SK-N-SH treated with all-trans-retinoic acid at 6 μM for 48 hours (cell line): ENCODE measurements around the gene CYTH3.

Experiments
- ATAC-seq: fragments of 200-7000 bp; cut with Tn5 transposase; 3 replicates; pipeline ENCODE4 v1.9.1; 2020; ENCODE audit warnings: mild to moderate bottlenecking, moderate library complexity
- ARNTL ChIP-seq: fragments of 450-650 bp; formaldehyde crosslinking; IDR thresholded peaks from 2 replicates; pipeline ENCODE4 v1.5.0; 2020; ENCODE audit warnings: low read depth, mild to moderate bottlenecking, moderate library complexity, borderline replicate concordance
- BACH2 ChIP-seq: fragments of 250-450 bp; sonication (Bioruptor Pico); IDR thresholded peaks from 2 replicates; pipeline ENCODE4 v1.9.0; 2021; ENCODE audit warnings: mild to moderate bottlenecking, borderline replicate concordance
- CSDC2 ChIP-seq: fragments of 250-450 bp; sonication (Bioruptor Pico); IDR thresholded peaks from 2 replicates; pipeline ENCODE4 v1.5.0; 2020; ENCODE audit warnings: mild to moderate bottlenecking, moderate library complexity
- ESRRG ChIP-seq: fragments of 250-450 bp; sonication (Bioruptor Pico); IDR thresholded peaks from 2 replicates; pipeline ENCODE4 v1.6.1; 2021; ENCODE audit warnings: mild to moderate bottlenecking
- GLIS3 ChIP-seq: fragments of 250-450 bp; sonication (Bioruptor Pico); IDR thresholded peaks from 2 replicates; pipeline ENCODE4 v1.5.0; 2020; ENCODE audit warnings: mild to moderate bottlenecking, moderate library complexity
- ISL1 ChIP-seq: fragments of 250-450 bp; sonication (Bioruptor Pico); IDR thresholded peaks from 2 replicates; pipeline ENCODE4 v2.1.2; 2022; ENCODE audit warnings: mild to moderate bottlenecking, moderate library complexity
- OSR1 ChIP-seq: fragments of 250-450 bp; sonication (Bioruptor Pico); IDR thresholded peaks from 2 replicates; pipeline ENCODE4 v1.8.0; 2022; ENCODE audit warnings: moderate library complexity, mild to moderate bottlenecking, inconsistent platforms
- PPARA ChIP-seq: fragments of 250-450 bp; sonication (Bioruptor Pico); IDR thresholded peaks from 2 replicates; pipeline ENCODE4 v1.5.0; 2020; ENCODE audit warnings: mild to moderate bottlenecking, borderline replicate concordance
- RARB ChIP-seq: fragments of 250-450 bp; sonication (Bioruptor Pico); IDR thresholded peaks from 2 replicates; pipeline ENCODE4 v1.8.0; 2021; ENCODE audit warnings: mild to moderate bottlenecking, moderate library complexity
- TOX ChIP-seq: fragments of 250-450 bp; sonication (Bioruptor Pico); IDR thresholded peaks from 2 replicates; pipeline ENCODE4 v1.8.0; 2021; ENCODE audit warnings: mild to moderate bottlenecking, moderate library complexity, borderline replicate concordance
- ZC3H10 ChIP-seq: fragments of 250-450 bp; sonication (Bioruptor Pico); IDR thresholded peaks from 2 replicates; pipeline ENCODE4 v1.5.1; 2021; ENCODE audit warnings: mild to moderate bottlenecking, moderate library complexity
- ZFP3 ChIP-seq: fragments of 250-450 bp; sonication (Bioruptor Pico); IDR thresholded peaks from 2 replicates; pipeline ENCODE4 v1.5.0; 2020; ENCODE audit warnings: mild to moderate bottlenecking, moderate library complexity
- ZFP30 ChIP-seq: fragments of 450-650 bp; formaldehyde crosslinking; IDR thresholded peaks from 2 replicates; pipeline ENCODE4 v1.5.0; 2022; ENCODE audit warnings: mild to moderate bottlenecking, moderate library complexity
- ZNF565 ChIP-seq: fragments of 450-650 bp; formaldehyde crosslinking; conservative IDR thresholded peaks from 2 replicates; pipeline ENCODE4 v1.5.0; 2020; ENCODE audit warnings: low read depth, mild to moderate bottlenecking, moderate library complexity
- ZNF70 ChIP-seq: fragments of 450-650 bp; formaldehyde crosslinking; IDR thresholded peaks from 2 replicates; pipeline ENCODE4 v1.5.0; 2020; ENCODE audit warnings: mild to moderate bottlenecking, moderate library complexity
- ZNF8 ChIP-seq: fragments of 450-650 bp; formaldehyde crosslinking; IDR thresholded peaks from 2 replicates; pipeline ENCODE4 v1.5.0; 2020; ENCODE audit warnings: mild to moderate bottlenecking, moderate library complexity
- TF ChIP-seq, protein P1 (sequence below): fragments of 250-450 bp; sonication (Bioruptor Pico); IDR thresholded peaks from 2 replicates; pipeline ENCODE4 v1.8.0; 2020; ENCODE audit warnings: mild to moderate bottlenecking, moderate library complexity, borderline replicate concordance
- TF ChIP-seq, protein P2 (sequence below): fragments of 250-450 bp; sonication (Bioruptor Pico); IDR thresholded peaks from 2 replicates; pipeline ENCODE4 v1.5.0; 2020; ENCODE audit warnings: mild to moderate bottlenecking, moderate library complexity
- TF ChIP-seq, protein P3 (sequence below): fragments of 250-450 bp; sonication (Bioruptor Pico); IDR thresholded peaks from 2 replicates; pipeline ENCODE4 v1.8.0; 2021; ENCODE audit warnings: low read depth, mild to moderate bottlenecking, moderate library complexity, borderline replicate concordance
- TF ChIP-seq, protein P4 (sequence below): fragments of 250-450 bp; sonication (Bioruptor Pico); IDR thresholded peaks from 2 replicates; pipeline ENCODE4 v1.5.1; 2021; ENCODE audit warnings: mild to moderate bottlenecking, moderate library complexity
- TF ChIP-seq, protein P5 (sequence below): fragments of 250-450 bp; sonication (Bioruptor Pico); IDR thresholded peaks from 2 replicates; pipeline ENCODE4 v1.5.1; 2020; ENCODE audit warnings: low read depth, mild to moderate bottlenecking, moderate library complexity

CYTH3 gene

DNA sequence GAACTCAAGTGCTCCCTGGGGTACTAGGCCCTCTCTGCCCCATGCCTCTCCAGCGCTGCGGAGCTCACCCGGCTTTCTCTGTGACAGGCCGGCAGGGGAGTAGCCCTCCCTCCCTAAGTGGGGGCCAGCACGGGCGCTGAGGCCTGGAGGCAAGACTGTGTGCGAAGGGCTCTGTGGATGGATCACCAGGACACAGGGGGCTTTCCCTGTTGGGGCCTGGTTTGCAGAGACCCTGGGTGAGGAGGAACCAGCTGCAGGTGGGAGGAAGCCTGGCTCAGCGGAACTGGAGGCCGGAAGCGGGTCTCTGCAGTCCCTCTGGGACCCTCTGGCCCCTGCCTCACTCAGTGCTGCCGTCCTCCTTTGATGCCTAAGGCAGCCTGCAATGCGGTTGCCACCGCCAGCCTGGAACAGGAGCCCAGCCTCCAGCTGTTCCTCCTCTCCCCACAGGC, 106.0 kb downstream of the CYTH3 start (continued):
- TF ChIP-seq ESRRG (CRISPR knock-in tag) = no peak
- TF ChIP-seq ZFP3 (CRISPR knock-in tag) = no peak

DNA sequence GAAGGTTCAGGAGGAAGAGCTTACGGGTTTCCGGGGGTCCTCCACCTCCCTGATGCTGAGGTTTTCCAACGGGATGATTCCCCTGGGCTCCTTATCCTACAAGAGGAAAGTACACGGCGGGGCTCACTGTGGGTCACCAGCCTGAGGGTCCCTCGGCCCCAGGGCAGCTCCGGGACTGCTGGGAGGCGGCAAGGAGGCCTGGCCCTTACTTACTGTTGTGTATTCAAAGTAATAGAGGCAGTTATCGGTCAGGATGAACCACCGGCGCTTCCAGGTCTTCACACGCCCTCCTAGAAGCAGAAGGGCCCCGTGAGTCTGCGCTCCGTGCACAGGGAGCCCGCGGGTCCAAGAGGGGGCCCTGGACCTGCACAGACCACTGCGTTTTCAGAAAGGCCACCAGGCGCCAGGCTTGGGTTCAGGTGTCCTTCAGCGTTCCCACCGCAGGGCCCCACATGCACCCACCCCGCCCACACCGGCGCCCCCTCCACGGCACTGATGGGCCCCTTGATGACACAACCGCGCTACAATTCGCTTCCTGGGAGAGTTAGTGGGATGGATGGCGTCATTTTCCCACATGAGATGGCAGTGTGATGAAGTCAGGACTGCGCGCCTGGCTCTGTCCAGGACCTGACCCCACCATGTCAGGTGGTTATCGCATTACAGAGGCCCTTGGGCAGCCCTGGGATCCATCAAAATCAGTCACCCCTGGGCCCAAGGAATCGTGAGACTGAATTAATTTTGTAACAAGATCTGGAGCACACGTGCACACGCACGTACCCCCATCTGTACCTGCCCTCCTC, 106.7 kb downstream of the CYTH3 start:
- TF ChIP-seq ISL1 (no peak), ZNF70 (no peak), CSDC2 (CRISPR knock-in tag) (no peak), GLIS3 (no peak), ZNF8 (CRISPR knock-in tag) (no peak), OSR1 (CRISPR knock-in tag) (no peak), BACH2 (no peak), TOX (CRISPR knock-in tag) (no peak), ZC3H10 (no peak), ZNF565 (CRISPR knock-in tag) (no peak), RARB (CRISPR knock-in tag) (no peak), PPARA (CRISPR knock-in tag) (no peak)
- TF ChIP-seq, protein P1, sequence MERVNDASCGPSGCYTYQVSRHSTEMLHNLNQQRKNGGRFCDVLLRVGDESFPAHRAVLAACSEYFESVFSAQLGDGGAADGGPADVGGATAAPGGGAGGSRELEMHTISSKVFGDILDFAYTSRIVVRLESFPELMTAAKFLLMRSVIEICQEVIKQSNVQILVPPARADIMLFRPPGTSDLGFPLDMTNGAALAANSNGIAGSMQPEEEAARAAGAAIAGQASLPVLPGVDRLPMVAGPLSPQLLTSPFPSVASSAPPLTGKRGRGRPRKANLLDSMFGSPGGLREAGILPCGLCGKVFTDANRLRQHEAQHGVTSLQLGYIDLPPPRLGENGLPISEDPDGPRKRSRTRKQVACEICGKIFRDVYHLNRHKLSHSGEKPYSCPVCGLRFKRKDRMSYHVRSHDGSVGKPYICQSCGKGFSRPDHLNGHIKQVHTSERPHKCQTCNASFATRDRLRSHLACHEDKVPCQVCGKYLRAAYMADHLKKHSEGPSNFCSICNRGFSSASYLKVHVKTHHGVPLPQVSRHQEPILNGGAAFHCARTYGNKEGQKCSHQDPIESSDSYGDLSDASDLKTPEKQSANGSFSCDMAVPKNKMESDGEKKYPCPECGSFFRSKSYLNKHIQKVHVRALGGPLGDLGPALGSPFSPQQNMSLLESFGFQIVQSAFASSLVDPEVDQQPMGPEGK (CRISPR knock-in tag) = no peak
- TF ChIP-seq, protein P2, sequence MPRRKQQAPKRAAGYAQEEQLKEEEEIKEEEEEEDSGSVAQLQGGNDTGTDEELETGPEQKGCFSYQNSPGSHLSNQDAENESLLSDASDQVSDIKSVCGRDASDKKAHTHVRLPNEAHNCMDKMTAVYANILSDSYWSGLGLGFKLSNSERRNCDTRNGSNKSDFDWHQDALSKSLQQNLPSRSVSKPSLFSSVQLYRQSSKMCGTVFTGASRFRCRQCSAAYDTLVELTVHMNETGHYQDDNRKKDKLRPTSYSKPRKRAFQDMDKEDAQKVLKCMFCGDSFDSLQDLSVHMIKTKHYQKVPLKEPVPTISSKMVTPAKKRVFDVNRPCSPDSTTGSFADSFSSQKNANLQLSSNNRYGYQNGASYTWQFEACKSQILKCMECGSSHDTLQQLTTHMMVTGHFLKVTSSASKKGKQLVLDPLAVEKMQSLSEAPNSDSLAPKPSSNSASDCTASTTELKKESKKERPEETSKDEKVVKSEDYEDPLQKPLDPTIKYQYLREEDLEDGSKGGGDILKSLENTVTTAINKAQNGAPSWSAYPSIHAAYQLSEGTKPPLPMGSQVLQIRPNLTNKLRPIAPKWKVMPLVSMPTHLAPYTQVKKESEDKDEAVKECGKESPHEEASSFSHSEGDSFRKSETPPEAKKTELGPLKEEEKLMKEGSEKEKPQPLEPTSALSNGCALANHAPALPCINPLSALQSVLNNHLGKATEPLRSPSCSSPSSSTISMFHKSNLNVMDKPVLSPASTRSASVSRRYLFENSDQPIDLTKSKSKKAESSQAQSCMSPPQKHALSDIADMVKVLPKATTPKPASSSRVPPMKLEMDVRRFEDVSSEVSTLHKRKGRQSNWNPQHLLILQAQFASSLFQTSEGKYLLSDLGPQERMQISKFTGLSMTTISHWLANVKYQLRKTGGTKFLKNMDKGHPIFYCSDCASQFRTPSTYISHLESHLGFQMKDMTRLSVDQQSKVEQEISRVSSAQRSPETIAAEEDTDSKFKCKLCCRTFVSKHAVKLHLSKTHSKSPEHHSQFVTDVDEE (CRISPR knock-in tag) = no peak
- TF ChIP-seq, protein P3, sequence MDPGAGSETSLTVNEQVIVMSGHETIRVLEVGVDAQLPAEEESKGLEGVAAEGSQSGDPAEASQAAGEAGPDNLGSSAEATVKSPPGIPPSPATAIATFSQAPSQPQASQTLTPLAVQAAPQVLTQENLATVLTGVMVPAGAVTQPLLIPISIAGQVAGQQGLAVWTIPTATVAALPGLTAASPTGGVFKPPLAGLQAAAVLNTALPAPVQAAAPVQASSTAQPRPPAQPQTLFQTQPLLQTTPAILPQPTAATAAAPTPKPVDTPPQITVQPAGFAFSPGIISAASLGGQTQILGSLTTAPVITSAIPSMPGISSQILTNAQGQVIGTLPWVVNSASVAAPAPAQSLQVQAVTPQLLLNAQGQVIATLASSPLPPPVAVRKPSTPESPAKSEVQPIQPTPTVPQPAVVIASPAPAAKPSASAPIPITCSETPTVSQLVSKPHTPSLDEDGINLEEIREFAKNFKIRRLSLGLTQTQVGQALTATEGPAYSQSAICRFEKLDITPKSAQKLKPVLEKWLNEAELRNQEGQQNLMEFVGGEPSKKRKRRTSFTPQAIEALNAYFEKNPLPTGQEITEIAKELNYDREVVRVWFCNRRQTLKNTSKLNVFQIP (CRISPR knock-in tag) = no peak
- TF ChIP-seq, protein P4, sequence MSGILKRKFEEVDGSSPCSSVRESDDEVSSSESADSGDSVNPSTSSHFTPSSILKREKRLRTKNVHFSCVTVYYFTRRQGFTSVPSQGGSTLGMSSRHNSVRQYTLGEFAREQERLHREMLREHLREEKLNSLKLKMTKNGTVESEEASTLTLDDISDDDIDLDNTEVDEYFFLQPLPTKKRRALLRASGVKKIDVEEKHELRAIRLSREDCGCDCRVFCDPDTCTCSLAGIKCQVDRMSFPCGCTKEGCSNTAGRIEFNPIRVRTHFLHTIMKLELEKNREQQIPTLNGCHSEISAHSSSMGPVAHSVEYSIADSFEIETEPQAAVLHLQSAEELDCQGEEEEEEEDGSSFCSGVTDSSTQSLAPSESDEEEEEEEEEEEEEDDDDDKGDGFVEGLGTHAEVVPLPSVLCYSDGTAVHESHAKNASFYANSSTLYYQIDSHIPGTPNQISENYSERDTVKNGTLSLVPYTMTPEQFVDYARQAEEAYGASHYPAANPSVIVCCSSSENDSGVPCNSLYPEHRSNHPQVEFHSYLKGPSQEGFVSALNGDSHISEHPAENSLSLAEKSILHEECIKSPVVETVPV = no peak
- TF ChIP-seq, protein P5, sequence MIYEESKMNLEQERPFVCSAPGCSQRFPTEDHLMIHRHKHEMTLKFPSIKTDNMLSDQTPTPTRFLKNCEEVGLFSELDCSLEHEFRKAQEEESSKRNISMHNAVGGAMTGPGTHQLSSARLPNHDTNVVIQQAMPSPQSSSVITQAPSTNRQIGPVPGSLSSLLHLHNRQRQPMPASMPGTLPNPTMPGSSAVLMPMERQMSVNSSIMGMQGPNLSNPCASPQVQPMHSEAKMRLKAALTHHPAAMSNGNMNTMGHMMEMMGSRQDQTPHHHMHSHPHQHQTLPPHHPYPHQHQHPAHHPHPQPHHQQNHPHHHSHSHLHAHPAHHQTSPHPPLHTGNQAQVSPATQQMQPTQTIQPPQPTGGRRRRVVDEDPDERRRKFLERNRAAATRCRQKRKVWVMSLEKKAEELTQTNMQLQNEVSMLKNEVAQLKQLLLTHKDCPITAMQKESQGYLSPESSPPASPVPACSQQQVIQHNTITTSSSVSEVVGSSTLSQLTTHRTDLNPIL (CRISPR knock-in tag) = no peak
- ATAC-seq = peak; percentile 14; the same call in 2 of the 3 replicates

DNA sequence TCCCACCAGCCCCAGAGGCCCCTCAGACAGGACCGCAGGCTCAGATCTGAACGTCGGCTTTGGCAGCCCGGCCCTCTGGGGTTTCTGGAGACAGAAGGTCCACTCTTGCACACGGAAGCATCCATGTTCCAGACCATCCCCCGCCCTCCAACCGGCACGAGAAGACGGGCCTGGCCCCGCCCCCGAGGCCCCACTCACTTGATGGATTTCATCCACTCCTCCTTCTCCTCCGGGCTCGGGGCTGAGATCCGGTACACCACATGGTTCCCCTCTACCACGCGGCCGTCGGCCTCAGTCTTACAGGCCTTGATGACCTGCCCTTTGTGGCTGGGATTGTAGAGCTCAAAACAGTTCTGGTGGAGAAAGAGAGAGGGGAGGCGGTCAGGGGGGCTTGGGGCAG, 107.3 kb downstream of the CYTH3 start:
- ATAC-seq = no peak
- TF ChIP-seq, protein P3 (CRISPR knock-in tag) = no peak
- TF ChIP-seq ISL1 = no peak
- no peak for TF ChIP-seq OSR1 (CRISPR knock-in tag)
- TF ChIP-seq, protein P2 (CRISPR knock-in tag) = no peak
- TF ChIP-seq TOX (CRISPR knock-in tag) = no peak
- no peak for TF ChIP-seq ZFP30
- TF ChIP-seq, protein P1 (CRISPR knock-in tag) = no peak
- TF ChIP-seq ZNF565 (CRISPR knock-in tag) = no peak
- no peak for TF ChIP-seq CSDC2 (CRISPR knock-in tag)
- no peak for TF ChIP-seq ZNF70
- no peak for TF ChIP-seq ARNTL (CRISPR knock-in tag)
- TF ChIP-seq ZNF8 (CRISPR knock-in tag) = no peak
